ENCODE data around the gene CSH2. TPM values are rescaled to one million over a fixed set of nuclear protein-coding genes. Genes with fewer than 3 reads are reported as not detected.

The CSH2 gene
- total RNA-seq, 1 experiment from 2014 or later, result not detected

- H3K27me3 Mint-ChIP-seq (ENCODE audit: low read depth), result no peaks in the 10 kb centered on the region
- H3K9me3 Mint-ChIP-seq, result no peaks in the 10 kb centered on the region
- H3K27me3 ChIP-seq (ENCODE audit: insufficient read depth, low read length), result no peaks in the 10 kb centered on the region
- no peak overlapping the region for H2AK5ac ChIP-seq (ENCODE audit: insufficient read length, low read length)
- no peak overlapping the region for H3K56ac ChIP-seq (ENCODE audit: insufficient read length, low read depth, low read length)
- H3K4ac ChIP-seq (ENCODE audit: low read depth, low read length), result no peak overlapping the region
- H3T11ph ChIP-seq (ENCODE audit: low read length), result no peak overlapping the region
- H4K5ac ChIP-seq (ENCODE audit: insufficient read length, low read depth, low read length), result no peak overlapping the region
- no peak overlapping the region for H2BK15ac ChIP-seq (ENCODE audit: low read depth, low read length)
- peaks cover 3% of the 10 kb centered on the region for H3K79me1 ChIP-seq (ENCODE audit: insufficient read depth, low read depth, low read length, poor library complexity, severe bottlenecking)
- peaks cover under 1% of the 10 kb centered on the region; the same call in 1 of the 2 replicates for H3K79me2 ChIP-seq (ENCODE audit: insufficient read depth, low read length)
- DNase-seq, result no peak
- H3K23ac ChIP-seq (ENCODE audit: insufficient read length, low read depth, low read length), result no peak overlapping the region
- H3K4me3 Mint-ChIP-seq, result no peak overlapping the region
- no peaks in the 10 kb centered on the region for H3K9me3 ChIP-seq (ENCODE audit: control insufficient read depth, low read depth, low read length)
- H3K4me1 ChIP-seq (ENCODE audit: insufficient read depth, low read length), result no peaks in the 10 kb centered on the region
- no peak overlapping the region for H2BK12ac ChIP-seq (ENCODE audit: insufficient read length, low read depth, low read length)
- no peak overlapping the region for H3K27ac Mint-ChIP-seq
- no peak overlapping the region for H2AFZ ChIP-seq (ENCODE audit: low read length)
- no peak overlapping the region for H2BK120ac ChIP-seq (ENCODE audit: low read depth, low read length, poor library complexity, severe bottlenecking)
- no peak for TF ChIP-seq CTCF (conservative IDR thresholded peaks at IDR 0.05)
- H3K9ac ChIP-seq (ENCODE audit: extremely low read depth, insufficient read length, low read length), result no peak overlapping the region
- H3K18ac ChIP-seq (ENCODE audit: insufficient read length, low read depth, low read length), result no peak overlapping the region
- H3K4me1 Mint-ChIP-seq, result peaks cover 6 to 15% of the 10 kb centered on the region in 2 experiments
- H3K27ac ChIP-seq (ENCODE audit: insufficient read length, low read depth, low read length), result no peak overlapping the region
- H3K4me2 ChIP-seq (ENCODE audit: insufficient read depth, insufficient read length, low read length), result no peak overlapping the region
- H4K8ac ChIP-seq (replicated peaks; ENCODE audit: insufficient read length, low read depth, low read length), result no peak overlapping the region
- H3K14ac ChIP-seq (ENCODE audit: insufficient read depth, low read length), result no peak overlapping the region
- no peak overlapping the region for H2BK20ac ChIP-seq (ENCODE audit: low read depth, low read length, poor library complexity, severe bottlenecking)
- no peaks in the 10 kb centered on the region for H3K23me2 ChIP-seq (ENCODE audit: insufficient read length, low read depth, low read length, poor library complexity, severe bottlenecking)
- H4K20me1 ChIP-seq (ENCODE audit: control insufficient read depth, insufficient read depth, insufficient read length), result peaks cover 2% of the 10 kb centered on the region
- WGBS (ENCODE audit: extremely low coverage, insufficient read length, low lambda C conversion rate), result no CpG with 5 or more reads among the region's 14 CpGs
- no peak overlapping the region for H4K91ac ChIP-seq (ENCODE audit: insufficient read length, low read depth, low read length)
- no peak overlapping the region for H2BK5ac ChIP-seq (ENCODE audit: insufficient read length, low read length)
- peaks cover 60 to 88% (median 82%) of the 10 kb centered on the region in 3 experiments for H3K36me3 Mint-ChIP-seq (ENCODE audit: insufficient read depth in 1 of 3, low read depth in 3 of 3)
Observed at GRCh38 chr17:63833026-63833740, 40.3 kb downstream of the CSH2 start.

Measured in H9 (cell line).